ENCODE measurements around the gene DNM3. TPM values are rescaled to one million over a fixed set of nuclear protein-coding genes. Genes with fewer than 3 reads are reported as not detected.

The DNM3 gene
- total and polyA plus RNA-seq, 2 donors (not counting 3 experiments of a cell fraction or from before 2014, with no cell fraction given), result 1.4 to 2.5 TPM

- intact Hi-C loops (cut with micrococcal nuclease), result no loop called here
- no peak for DNase-seq (ENCODE audit: low read depth, low spot score)
Observed at GRCh38 chr1:172421974-172422604, 580.8 kb downstream of the DNM3 start.

GRCh38 chr1:172423336-172423735, 582.0 kb downstream of the DNM3 start:
- Histone ChIP-seq H3K4me1 (ENCODE audit: control insufficient read depth, extremely low read depth, insufficient read depth, low read length) (no peaks in the 10 kb centered on the region), H3K4me3 (replicated peaks in 1 of 3; ENCODE audit: insufficient read depth in 1 of 3, low read depth in 1 of 3, low read length in 3 of 3) (no peak overlapping the region), H3K9ac (replicated peaks; ENCODE audit: extremely low read depth, insufficient read depth, low read length) (no peak overlapping the region), H3K9me3 (replicated peaks; ENCODE audit: control insufficient read depth, insufficient read depth, low read length) (no peaks in the 10 kb centered on the region), H3K36me3 (ENCODE audit: control insufficient read depth in 2 of 2, extremely low read depth in 1 of 2, insufficient read depth in 2 of 2, low read length in 2 of 2) (no peaks in the 10 kb centered on the region), H3K27ac (ENCODE audit: insufficient read depth, low read depth, low read length) (no peak overlapping the region), H3K4me2 (ENCODE audit: insufficient read depth, low read length) (no peak overlapping the region), H3K9me1 (replicated peaks; ENCODE audit: control insufficient read depth, extremely low read depth, insufficient read depth, low read length) (no peaks in the 10 kb centered on the region), H4K20me1 (replicated peaks; ENCODE audit: control insufficient read depth, extremely low read depth, insufficient read depth, low read length) (no peaks in the 10 kb centered on the region), H3K27me3 (ENCODE audit: control insufficient read depth in 2 of 2, insufficient read depth in 2 of 2, low read length in 2 of 2) (no peaks in the 10 kb centered on the region), H2AFZ (ENCODE audit: low read depth, low read length) (no peak overlapping the region), H3K79me2 (ENCODE audit: control insufficient read depth, insufficient read depth, low read length) (no peaks in the 10 kb centered on the region)
- dilution Hi-C loops (cut with MboI; ENCODE audit: extremely low pct_ligation_motif_present, low sequenced_read_pairs) (loop anchor here (25.0 kb wide), 1 partner anchor 411 kb away; no protein-coding TSS in a partner anchor), intact Hi-C loops (cut with micrococcal nuclease) (no loop called here)
- FAIRE-seq, result no peak
- TF ChIP-seq POLR2AphosphoS5 (IDR thresholded peaks at IDR 0.05; ENCODE audit: insufficient read depth, low read depth, low read length), result no peak
- TF ChIP-seq GATA2 (IDR thresholded peaks at IDR 0.05; ENCODE audit: insufficient read depth, insufficient read length, low read depth, low read length), result no peak
- no peak for TF ChIP-seq MAX (IDR thresholded peaks at IDR 0.05; ENCODE audit: insufficient read depth, insufficient read length)
- CTCF ChIA-PET, result interaction anchor here (1.6 kb wide), 1 partner anchor 421 kb away, joined by 8 read pairs; no protein-coding TSS in a partner anchor
- DNase-seq (ENCODE audit: low read depth, low spot score), result no peak
- POLR2A ChIA-PET, result no interaction called here
- no TSS peak for BruUV-seq (replicated peaks)

More at GRCh38 chr1:172421974-172422604, 580.8 kb downstream of the DNM3 start:
- no peak overlapping the region for H3K9ac ChIP-seq (replicated peaks; ENCODE audit: extremely low read depth, insufficient read depth, low read length)
- H3K9me1 ChIP-seq (replicated peaks; ENCODE audit: control insufficient read depth, extremely low read depth, insufficient read depth, low read length), result no peaks in the 10 kb centered on the region
- TF ChIP-seq EZH2 (IDR thresholded peaks at IDR 0.05; ENCODE audit: borderline replicate concordance, low read depth, low read length, severe bottlenecking), result no peak
- no peak for TF ChIP-seq GATA2 (IDR thresholded peaks at IDR 0.05; ENCODE audit: insufficient read depth, insufficient read length, low read depth, low read length)
- no peaks in the 10 kb centered on the region for H3K36me3 ChIP-seq (ENCODE audit: control insufficient read depth in 2 of 2, extremely low read depth in 1 of 2, insufficient read depth in 2 of 2, low read length in 2 of 2)
- FAIRE-seq, result no peak
- H3K79me2 ChIP-seq (ENCODE audit: control insufficient read depth, insufficient read depth, low read length), result no peaks in the 10 kb centered on the region
- dilution Hi-C loops (cut with MboI; ENCODE audit: extremely low pct_ligation_motif_present, low sequenced_read_pairs), result loop anchor here (25.0 kb wide), 1 partner anchor 410 kb away; no protein-coding TSS in a partner anchor
- no peaks in the 10 kb centered on the region for H3K4me1 ChIP-seq (ENCODE audit: control insufficient read depth, extremely low read depth, insufficient read depth, low read length)
- H3K27me3 ChIP-seq (ENCODE audit: control insufficient read depth in 2 of 2, insufficient read depth in 2 of 2, low read length in 2 of 2), result no peaks in the 10 kb centered on the region
- H3K9me3 ChIP-seq (replicated peaks; ENCODE audit: control insufficient read depth, insufficient read depth, low read length), result no peaks in the 10 kb centered on the region
- H3K4me3 ChIP-seq (replicated peaks in 1 of 3; ENCODE audit: insufficient read depth in 1 of 3, low read depth in 1 of 3, low read length in 3 of 3), result no peak overlapping the region
- no peaks in the 10 kb centered on the region for H4K20me1 ChIP-seq (replicated peaks; ENCODE audit: control insufficient read depth, extremely low read depth, insufficient read depth, low read length)
- no peak overlapping the region for H3K27ac ChIP-seq (ENCODE audit: insufficient read depth, low read depth, low read length)
- no peak overlapping the region for H2AFZ ChIP-seq (ENCODE audit: low read depth, low read length)
- BruUV-seq (replicated peaks), result no TSS peak
- ChIA-PET POLR2A (no interaction called here), CTCF (interaction anchor here (2.4 kb wide), 1 partner anchor 419 kb away, joined by 13 read pairs; no protein-coding TSS in a partner anchor)
- no peak overlapping the region for H3K4me2 ChIP-seq (ENCODE audit: insufficient read depth, low read length)
